ENCODE measurements around the gene IKZF2. TPM values are rescaled to one million over a fixed set of nuclear protein-coding genes. Genes with fewer than 3 reads are reported as not detected.
A peak's percentile ranks its signal among the peaks of the same experiment; 100 is the strongest.

The IKZF2 gene
- total RNA-seq, 2 experiments from 2014 or later, result 14.7 to 41.4 TPM

DNA sequence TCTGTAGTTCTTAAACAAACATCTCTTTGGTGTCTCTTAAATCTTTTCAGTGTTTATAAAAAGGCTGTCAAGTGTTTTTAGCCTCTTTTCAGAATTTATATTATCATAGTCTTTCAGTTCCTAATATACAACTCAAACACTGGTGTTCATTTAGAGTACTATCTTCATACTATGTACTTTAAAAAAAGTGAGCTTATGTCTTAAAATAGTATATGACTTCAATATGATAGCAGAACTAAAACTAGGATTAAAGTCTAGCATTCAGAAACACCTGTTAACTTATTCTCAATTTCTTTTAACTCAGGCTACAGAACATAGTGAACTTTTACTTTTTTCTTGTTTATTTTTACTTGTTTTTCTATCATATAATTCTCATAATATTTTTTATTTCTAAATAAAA, 14.7 kb upstream of the IKZF2 start:
- Mint-ChIP-seq H3K4me3 (no peak overlapping the region), H3K27me3 (no peaks in the 10 kb centered on the region), H3K36me3 (no peaks in the 10 kb centered on the region), H3K9me3 (ENCODE audit: low read depth) (no peaks in the 10 kb centered on the region), H3K27ac (no peak overlapping the region), H3K4me1 (no peaks in the 10 kb centered on the region)
- CTCF ChIA-PET, result no interaction called here
- DNase-seq, result no peak
- ATAC-seq, result no peak

DNA sequence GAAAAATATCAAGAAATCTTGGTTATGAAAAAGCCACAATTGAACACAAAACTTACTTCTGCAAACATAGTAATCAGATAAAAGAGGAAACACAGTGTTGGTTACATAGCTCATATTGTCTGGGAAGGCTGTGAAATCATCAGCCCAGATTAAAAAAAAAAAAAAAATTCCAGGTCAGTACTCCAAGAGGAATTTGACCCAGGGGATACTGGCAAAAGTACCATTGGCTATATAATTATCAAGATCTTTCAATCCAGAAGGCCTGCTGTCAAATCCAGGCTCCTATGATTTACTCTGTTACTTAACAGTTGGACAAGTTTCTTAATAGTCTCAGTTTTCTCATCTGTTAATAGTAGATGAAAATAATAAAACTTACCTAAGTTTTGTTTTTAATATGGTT, 12.9 kb upstream of the IKZF2 start:
- ATAC-seq (no peak), DNase-seq (no peak)
- no peaks in the 10 kb centered on the region for H3K4me1 Mint-ChIP-seq
- no peaks in the 10 kb centered on the region for H3K36me3 Mint-ChIP-seq
- no peaks in the 10 kb centered on the region for H3K9me3 Mint-ChIP-seq (ENCODE audit: low read depth)
- H3K4me3 Mint-ChIP-seq, result no peak overlapping the region
- H3K27ac Mint-ChIP-seq, result no peak overlapping the region
- no peaks in the 10 kb centered on the region for H3K27me3 Mint-ChIP-seq
- CTCF ChIA-PET, result no interaction called here

DNA sequence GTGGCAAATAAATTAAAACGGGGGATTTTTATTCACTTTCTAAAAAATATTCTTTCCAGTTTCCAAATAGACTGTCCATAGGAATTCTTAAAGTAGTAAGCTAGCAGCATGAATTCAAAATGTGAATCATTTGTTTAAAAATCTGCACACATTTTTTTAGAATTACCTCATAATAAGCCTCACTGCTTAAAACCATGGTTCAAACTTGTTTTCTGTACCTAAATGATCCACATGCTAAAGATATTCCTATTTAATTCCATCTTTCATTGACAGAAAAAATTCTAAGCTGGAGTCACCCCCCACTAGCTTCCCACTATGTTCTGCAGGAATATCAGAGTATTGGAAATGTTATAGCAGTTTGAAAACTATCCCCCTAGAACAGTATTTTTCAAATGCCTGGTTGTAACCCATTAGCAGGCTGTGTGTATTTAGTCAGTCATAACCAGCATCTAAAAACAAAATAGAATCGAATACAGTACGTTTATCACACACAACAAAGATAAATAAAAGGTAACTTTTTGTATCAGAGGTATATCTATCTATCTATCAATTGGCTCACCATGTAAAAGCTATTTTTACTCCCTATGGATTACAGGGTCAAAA, 11.2 kb upstream of the IKZF2 start:
- no peaks in the 10 kb centered on the region for H3K9me3 Mint-ChIP-seq (ENCODE audit: low read depth)
- DNase-seq (no peak), ATAC-seq (no peak)
- CTCF ChIA-PET, result interaction anchor here (0.6 to 1.5 kb wide), 2 partner anchors 9 to 121 kb away, joined by 3 read pairs; no protein-coding TSS in a partner anchor
- no peaks in the 10 kb centered on the region for H3K4me1 Mint-ChIP-seq
- H3K27ac Mint-ChIP-seq, result no peak overlapping the region
- H3K36me3 Mint-ChIP-seq, result no peaks in the 10 kb centered on the region
- no peaks in the 10 kb centered on the region for H3K27me3 Mint-ChIP-seq
- no peak overlapping the region for H3K4me3 Mint-ChIP-seq

DNA sequence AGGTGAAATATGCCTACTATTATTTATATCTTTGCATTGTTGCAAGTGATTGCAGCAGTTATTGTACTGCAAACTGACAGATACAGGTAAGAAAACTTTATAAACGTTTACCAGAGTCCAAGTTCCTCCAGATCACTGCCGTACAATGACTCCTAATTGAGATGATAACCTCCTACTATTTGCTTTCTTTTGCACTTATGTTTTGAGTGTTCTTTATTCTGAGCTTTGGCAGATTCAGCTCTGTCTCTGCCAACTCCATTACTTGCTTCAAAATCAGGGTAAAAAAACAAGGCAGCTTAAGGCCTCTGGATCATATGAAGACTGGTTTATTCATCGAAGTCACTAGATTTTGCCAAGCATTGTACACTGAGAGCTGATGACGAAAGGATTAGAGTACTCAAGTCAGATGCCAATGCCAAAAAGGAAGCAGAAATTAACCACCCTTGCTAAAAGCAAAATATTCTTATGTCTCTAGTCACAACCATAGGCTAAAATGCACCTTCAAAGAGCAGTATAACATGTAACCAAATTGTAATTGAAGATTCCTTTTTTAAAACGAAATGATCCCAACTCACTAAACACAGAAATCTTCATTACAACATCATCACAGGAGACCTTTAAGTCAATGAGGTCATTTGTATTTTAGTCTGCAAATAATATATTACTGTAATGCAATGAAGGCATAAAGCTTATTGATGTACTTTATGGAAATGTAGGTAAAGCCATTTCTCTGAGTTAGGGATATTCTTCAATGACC, 10.5 kb upstream of the IKZF2 start:
- ATAC-seq (no peak), DNase-seq (no peak)
- Mint-ChIP-seq H3K27me3 (no peaks in the 10 kb centered on the region), H3K27ac (no peak overlapping the region), H3K36me3 (no peaks in the 10 kb centered on the region), H3K4me3 (no peak overlapping the region), H3K9me3 (ENCODE audit: low read depth) (no peaks in the 10 kb centered on the region), H3K4me1 (no peaks in the 10 kb centered on the region)
- CTCF ChIA-PET, result interaction anchor here (0.6 kb wide), 1 partner anchor 122 kb away, joined by 3 read pairs; no protein-coding TSS in a partner anchor

DNA sequence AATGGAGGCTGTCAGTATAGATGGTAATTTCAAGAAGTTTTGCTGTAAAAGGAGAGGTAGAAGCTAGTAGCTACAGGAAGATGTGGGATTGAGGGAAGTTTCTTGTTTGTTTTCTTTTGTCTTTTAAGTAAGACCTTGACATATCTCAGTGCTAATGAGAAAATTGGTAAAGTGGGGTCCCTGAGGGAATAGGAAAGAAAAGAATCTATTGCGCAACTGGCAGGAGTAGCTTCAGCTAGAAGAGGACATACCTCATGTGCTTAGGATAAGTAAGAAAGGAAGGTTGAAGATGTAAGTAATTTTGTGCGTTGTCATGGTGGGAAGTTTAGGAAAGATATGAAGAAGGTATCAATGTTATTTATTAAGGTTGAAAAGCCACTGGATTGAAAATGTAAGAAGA, 8.4 kb upstream of the IKZF2 start:
- no peak for ATAC-seq
- CTCF ChIA-PET, result no interaction called here
- DNase-seq, result no peak
- Mint-ChIP-seq H3K27me3 (peaks cover 7% of the 10 kb centered on the region), H3K36me3 (no peaks in the 10 kb centered on the region), H3K4me3 (no peak overlapping the region), H3K4me1 (no peaks in the 10 kb centered on the region), H3K27ac (no peak overlapping the region), H3K9me3 (ENCODE audit: low read depth) (no peaks in the 10 kb centered on the region)

DNA sequence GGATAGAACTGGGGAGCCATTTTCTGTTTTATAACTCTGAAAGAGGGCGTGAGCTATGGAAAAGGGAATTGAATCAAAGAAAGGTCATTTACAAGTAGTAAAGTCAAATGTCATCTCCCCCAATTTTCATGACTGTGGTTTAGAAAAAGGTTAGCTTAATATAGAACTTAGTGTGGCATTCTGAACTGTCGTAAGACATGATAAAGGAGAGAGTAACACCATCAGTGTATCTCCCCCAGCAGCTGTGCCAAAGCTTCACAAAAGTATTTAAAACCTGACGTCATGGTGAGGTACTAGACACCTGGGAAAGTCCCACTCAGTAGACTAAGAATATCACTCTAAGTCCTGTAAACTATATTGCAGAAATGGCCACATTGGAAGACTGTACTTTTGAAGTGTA, 5.8 kb upstream of the IKZF2 start:
- Mint-ChIP-seq H3K4me3 (no peak overlapping the region), H3K9me3 (ENCODE audit: low read depth) (no peaks in the 10 kb centered on the region), H3K27me3 (peaks cover 24% of the 10 kb centered on the region), H3K4me1 (peaks cover 10% of the 10 kb centered on the region), H3K36me3 (no peaks in the 10 kb centered on the region), H3K27ac (no peak overlapping the region)
- ATAC-seq (no peak), DNase-seq (no peak)
- CTCF ChIA-PET, result interaction anchor here (1.6 kb wide), 1 partner anchor 469 kb away, joined by 3 read pairs; no protein-coding TSS in a partner anchor

DNA sequence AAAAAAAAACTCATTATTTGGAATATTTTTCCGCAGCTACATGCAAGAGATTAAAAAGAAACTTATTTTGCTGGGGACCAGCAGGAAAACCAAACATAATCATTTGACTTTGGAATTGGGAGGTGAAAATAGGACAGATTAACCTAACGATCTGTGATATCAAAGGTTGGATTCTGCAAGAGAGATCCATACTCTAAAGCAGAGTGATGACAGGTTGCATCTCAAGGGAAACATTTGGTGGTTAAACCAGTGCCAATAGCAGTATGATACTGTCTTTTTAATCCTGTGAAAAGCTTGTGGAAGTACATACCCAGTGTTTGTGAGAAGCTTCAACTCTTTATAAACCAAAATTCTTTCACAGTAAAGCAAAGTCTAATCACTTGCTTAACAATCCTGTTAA, 5.3 kb upstream of the IKZF2 start:
- CTCF ChIA-PET, result interaction anchor here (1.6 kb wide), 1 partner anchor 469 kb away, joined by 3 read pairs; no protein-coding TSS in a partner anchor
- no peaks in the 10 kb centered on the region for H3K9me3 Mint-ChIP-seq (ENCODE audit: low read depth)
- H3K4me1 Mint-ChIP-seq, result peaks cover 11% of the 10 kb centered on the region
- no peak overlapping the region for H3K27ac Mint-ChIP-seq
- H3K4me3 Mint-ChIP-seq, result no peak overlapping the region
- ATAC-seq (no peak), DNase-seq (no peak)
- no peaks in the 10 kb centered on the region for H3K36me3 Mint-ChIP-seq
- peaks cover 26% of the 10 kb centered on the region for H3K27me3 Mint-ChIP-seq

GRCh38 chr2:213152888-213153287, 1.5 kb upstream of the IKZF2 start:
- no peak for ATAC-seq
- Mint-ChIP-seq H3K36me3 (peaks cover 3% of the 10 kb centered on the region), H3K4me1 (peaks cover 30% of the 10 kb centered on the region), H3K27me3 (peaks cover 59% of the 10 kb centered on the region), H3K9me3 (ENCODE audit: low read depth) (no peaks in the 10 kb centered on the region), H3K4me3 (peak overlapping the region; percentile 90), H3K27ac (peak overlapping the region; percentile 77)
- CTCF ChIA-PET, result interaction anchor here (1.1 to 2.3 kb wide), 3 partner anchors 52 to 375 kb away, joined by 3 to 15 read pairs (median 7); no protein-coding TSS in a partner anchor
- no peak for DNase-seq

DNA sequence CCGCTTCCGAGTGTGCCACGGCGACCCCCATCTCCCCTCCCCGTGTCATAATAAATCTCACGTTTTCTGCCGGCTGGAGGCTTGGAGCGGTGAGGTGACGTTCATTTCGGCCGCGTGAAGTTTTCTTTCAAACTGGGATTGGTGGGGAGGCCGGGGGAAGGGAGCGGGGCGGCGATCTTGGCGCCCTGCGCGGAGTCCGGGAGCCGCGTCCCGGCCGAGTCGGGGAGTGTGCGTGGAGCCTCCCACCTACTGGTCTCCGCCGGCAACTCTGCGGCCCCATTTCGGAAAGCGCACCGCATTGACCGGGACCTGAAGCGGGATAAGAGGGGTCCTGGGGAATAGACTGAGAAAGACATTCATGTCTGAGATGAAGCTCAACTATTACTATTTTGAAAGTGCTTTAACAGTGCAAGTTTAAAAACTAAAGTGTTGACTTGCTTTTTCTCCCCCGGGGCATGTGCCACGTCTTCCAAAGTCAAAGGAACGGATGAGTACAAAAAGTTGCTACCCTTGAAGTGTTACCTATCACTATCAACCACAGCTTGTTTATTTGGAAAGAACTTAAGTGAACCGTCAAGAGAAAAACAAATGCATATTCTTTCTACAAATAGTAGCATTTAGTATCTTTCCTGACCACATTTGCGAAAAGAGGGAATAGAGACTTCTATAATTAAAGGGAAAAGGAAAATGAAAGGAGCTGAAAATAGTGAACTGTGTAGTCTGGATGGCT, 818 bp upstream of the IKZF2 start:
- Mint-ChIP-seq H3K4me1 (peaks cover 30% of the 10 kb centered on the region), H3K9me3 (ENCODE audit: low read depth) (no peaks in the 10 kb centered on the region), H3K36me3 (peaks cover 5% of the 10 kb centered on the region), H3K4me3 (peak overlapping the region; percentile 90), H3K27ac (peak overlapping the region; percentile 77), H3K27me3 (peaks cover 59% of the 10 kb centered on the region)
- peak; percentile 54 for DNase-seq
- ATAC-seq, result peak; percentile 32
- CTCF ChIA-PET, result interaction anchor here (1.1 to 2.3 kb wide), 4 partner anchors 53 to 375 kb away, joined by 3 to 15 read pairs (median 5); no protein-coding TSS in a partner anchor

GRCh38 chr2:213150315-213151097, 906 bp downstream of the IKZF2 start:
- no peaks in the 10 kb centered on the region for H3K9me3 Mint-ChIP-seq (ENCODE audit: low read depth)
- H3K27ac Mint-ChIP-seq, result peak overlapping the region; percentile 85
- H3K4me3 Mint-ChIP-seq, result peak overlapping the region; percentile 90
- H3K4me1 Mint-ChIP-seq, result peaks cover 30% of the 10 kb centered on the region
- CTCF ChIA-PET, result interaction anchor here (0.6 to 1.1 kb wide), 5 partner anchors 19 to 373 kb away, joined by 3 read pairs; no protein-coding TSS in a partner anchor
- H3K36me3 Mint-ChIP-seq, result peaks cover 5% of the 10 kb centered on the region
- H3K27me3 Mint-ChIP-seq, result peaks cover 57% of the 10 kb centered on the region
- no peak for DNase-seq
- ATAC-seq, result no peak

DNA sequence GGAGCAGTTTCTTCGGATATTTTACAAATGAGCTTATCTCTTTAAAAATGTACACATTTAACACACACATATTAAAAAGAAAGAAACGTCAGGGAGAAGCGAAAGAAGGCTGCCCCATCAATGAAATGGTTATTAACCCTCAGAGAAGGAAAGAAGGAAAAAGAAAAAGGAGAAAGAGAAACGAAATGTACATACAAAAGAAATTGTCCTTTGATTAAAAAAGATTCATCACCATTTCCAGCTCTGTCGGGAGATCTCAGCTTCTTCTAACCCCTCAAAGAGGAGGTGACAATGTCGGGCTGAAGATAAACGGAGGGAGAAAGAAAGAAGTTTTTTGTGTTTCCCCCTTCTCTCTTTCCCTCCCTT, 1.5 kb downstream of the IKZF2 start:
- H3K27me3 Mint-ChIP-seq, result peaks cover 60% of the 10 kb centered on the region
- no peak for ATAC-seq
- CTCF ChIA-PET, result interaction anchor here (0.7 to 1.2 kb wide), 3 partner anchors 9 to 284 kb away, joined by 3 to 4 read pairs (median 3); no protein-coding TSS in a partner anchor

DNA sequence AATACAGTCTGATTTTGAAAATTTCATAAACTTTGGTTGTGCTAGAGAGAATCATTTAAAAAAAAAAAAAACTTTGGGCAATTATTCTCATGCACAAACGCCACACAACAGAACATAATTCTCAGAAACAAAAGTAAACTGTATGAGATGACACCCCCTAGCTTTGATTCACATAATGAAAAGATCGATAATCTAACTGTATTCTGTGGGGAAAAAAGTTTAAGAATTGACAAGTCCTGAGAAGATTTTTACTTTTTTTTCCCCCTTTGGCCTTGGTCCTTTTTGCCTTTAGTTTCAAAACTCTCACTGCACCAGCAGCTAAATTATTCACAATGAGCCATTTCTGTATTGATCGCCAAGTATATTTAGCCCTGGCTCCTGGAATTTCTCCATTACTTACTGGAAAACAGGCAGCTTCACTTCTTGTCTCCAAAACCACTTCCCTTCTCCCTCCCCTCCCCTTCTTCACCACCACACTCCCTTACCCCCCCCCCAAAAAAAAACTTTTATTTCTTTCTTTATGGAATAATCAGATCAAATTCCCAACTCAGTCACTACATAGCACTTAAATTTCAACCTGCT, 2.0 kb downstream of the IKZF2 start:
- Mint-ChIP-seq H3K27me3 (peaks cover 60% of the 10 kb centered on the region), H3K4me3 (peak overlapping the region; percentile 90), H3K36me3 (peaks cover 7% of the 10 kb centered on the region), H3K4me1 (peaks cover 30% of the 10 kb centered on the region), H3K27ac (peak overlapping the region; percentile 81), H3K9me3 (ENCODE audit: low read depth) (no peaks in the 10 kb centered on the region)
- no peak for DNase-seq
- ATAC-seq, result no peak
- CTCF ChIA-PET, result interaction anchor here (0.7 to 1.2 kb wide), 4 partner anchors 9 to 372 kb away, joined by 3 to 5 read pairs (median 4); no protein-coding TSS in a partner anchor

More for the DNA sequence above, 1.5 kb downstream of the IKZF2 start:
- H3K4me1 Mint-ChIP-seq, result peaks cover 30% of the 10 kb centered on the region
- DNase-seq, result no peak
- H3K27ac Mint-ChIP-seq, result peak overlapping the region; percentile 81
- peaks cover 5% of the 10 kb centered on the region for H3K36me3 Mint-ChIP-seq
- no peaks in the 10 kb centered on the region for H3K9me3 Mint-ChIP-seq (ENCODE audit: low read depth)
- peak overlapping the region; percentile 90 for H3K4me3 Mint-ChIP-seq

Data from activated CD8-positive, alpha-beta memory T cell treated with anti-CD3 and anti-CD28 coated beads, Interleukin-2, amount 10 ng/mL, durations not matched to agents 7 days and 5 days (primary cell).